CD4-positive, alpha-beta T cell (primary cell): ENCODE measurements around the gene STEAP3. TPM values are rescaled to one million over a fixed set of nuclear protein-coding genes. Genes with fewer than 3 reads are reported as not detected.

Experiments
- ATAC-seq: fragments of 200-7000 bp; cut with Tn5 transposase; one replicate; pipeline ENCODE4 v1.10.0; 2022; ENCODE audit warnings: mild to moderate bottlenecking; ENCODE audit not compliant: poor library complexity
- CTCF ChIA-PET: fragments of 350-600 bp; sonication (Branson Sonifier 250); formaldehyde crosslinking; loops from one replicate; lab custom pipeline; 2021; ENCODE audit warnings: antibody characterized with exemption, inconsistent platforms; lab: Charles Lee
- POLR2A ChIA-PET: fragments of 350-600 bp; sonication (Branson Sonifier 250); formaldehyde crosslinking; loops from one replicate; lab custom pipeline; 2021; ENCODE audit warnings: antibody characterized with exemption, inconsistent platforms; lab: Charles Lee
- DNase-seq, 14 experiments: peaks; one replicate each; pipeline ENCODE4 v3.0.0-alpha.2; 2013 to 2020; ENCODE audit warnings: mixed read lengths in 2 of 14
- H3K27ac ChIP-seq, 2 donors: one replicate each; pipeline versions ENCODE4 v1.5.1 to v1.7.0; 2013; ENCODE audit warnings: low read length in 2 of 2, low read depth in 1 of 2, mild to moderate bottlenecking in 1 of 2
- H3K27me3 ChIP-seq, 2 experiments: 1 replicate in 1 of 2; 2 replicates in 1 of 2; pipeline versions ENCODE4 v1.6.1 to v1.7.0; 2013; ENCODE audit warnings: low read length in 2 of 2, control low read depth in 1 of 2, mild to moderate bottlenecking in 1 of 2, moderate library complexity in 1 of 2; ENCODE audit not compliant: insufficient read depth in 2 of 2, control insufficient read depth in 1 of 2
- H3K36me3 ChIP-seq: one replicate; pipeline ENCODE4 v1.6.1; 2013; ENCODE audit warnings: low read length, control low read depth; ENCODE audit not compliant: insufficient read depth
- H3K4me1 ChIP-seq: one replicate; pipeline ENCODE4 v1.6.1; 2013; ENCODE audit warnings: low read length, control low read depth; ENCODE audit not compliant: insufficient read depth
- H3K4me3 ChIP-seq: one replicate; pipeline ENCODE4 v1.5.1; 2013; ENCODE audit warnings: mild to moderate bottlenecking, low read length, moderate library complexity
- H3K9me3 ChIP-seq, 2 experiments: 1 replicate in 1 of 2; 2 replicates in 1 of 2; pipeline versions ENCODE4 v1.6.1 to v1.7.0; 2013; ENCODE audit warnings: low read length in 2 of 2, mild to moderate bottlenecking in 2 of 2, control low read depth in 1 of 2, moderate library complexity in 1 of 2; ENCODE audit not compliant: control insufficient read depth in 1 of 2, insufficient read depth in 1 of 2
- H3K27ac Mint-ChIP-seq: one replicate; pipeline ENCODE4 v1.8.0; 2020; ENCODE audit warnings: mixed read lengths
- H3K27me3 Mint-ChIP-seq: one replicate; pipeline ENCODE4 v1.8.0; 2021; ENCODE audit warnings: mixed read lengths
- H3K36me3 Mint-ChIP-seq: one replicate; pipeline ENCODE4 v1.8.0; 2021; ENCODE audit warnings: low read depth, mixed read lengths
- H3K4me1 Mint-ChIP-seq: one replicate; pipeline ENCODE4 v1.8.0; 2021; ENCODE audit warnings: low read depth, mixed read lengths
- H3K4me3 Mint-ChIP-seq: one replicate; pipeline ENCODE4 v1.8.0; 2020; ENCODE audit warnings: mild to moderate bottlenecking, mixed read lengths
- H3K9me3 Mint-ChIP-seq: one replicate; pipeline ENCODE4 v1.8.0; 2020; ENCODE audit warnings: mixed read lengths
- intact Hi-C, 2 experiments: fragments of 100-400 bp; cut with DNase I in 1 of 2; cut with micrococcal nuclease in 1 of 2; formaldehyde crosslinking; loops; one replicate each; pipeline versions ENCODE4 v1.15.1 to v1.9.0; 2023 to 2025; cut with DNase I, micrococcal nuclease
- total RNA-seq, 174 experiments: library from RNA in 2 of 174; stranded (reverse) in 2 of 174; gene quantifications; one replicate each; pipeline ENCODE4 v1.2.3 and lab custom pipeline; 2021 to 2026
- TF ChIP-seq, protein P1 (sequence below): fragments of 200-600 bp; IDR thresholded peaks from one replicate; pipeline ENCODE4 v1.8.0; 2022; ENCODE audit warnings: antibody characterized with exemption, mild to moderate bottlenecking

STEAP3 gene
- total RNA-seq, 2 experiments from 2014 or later = not detected

DNA sequence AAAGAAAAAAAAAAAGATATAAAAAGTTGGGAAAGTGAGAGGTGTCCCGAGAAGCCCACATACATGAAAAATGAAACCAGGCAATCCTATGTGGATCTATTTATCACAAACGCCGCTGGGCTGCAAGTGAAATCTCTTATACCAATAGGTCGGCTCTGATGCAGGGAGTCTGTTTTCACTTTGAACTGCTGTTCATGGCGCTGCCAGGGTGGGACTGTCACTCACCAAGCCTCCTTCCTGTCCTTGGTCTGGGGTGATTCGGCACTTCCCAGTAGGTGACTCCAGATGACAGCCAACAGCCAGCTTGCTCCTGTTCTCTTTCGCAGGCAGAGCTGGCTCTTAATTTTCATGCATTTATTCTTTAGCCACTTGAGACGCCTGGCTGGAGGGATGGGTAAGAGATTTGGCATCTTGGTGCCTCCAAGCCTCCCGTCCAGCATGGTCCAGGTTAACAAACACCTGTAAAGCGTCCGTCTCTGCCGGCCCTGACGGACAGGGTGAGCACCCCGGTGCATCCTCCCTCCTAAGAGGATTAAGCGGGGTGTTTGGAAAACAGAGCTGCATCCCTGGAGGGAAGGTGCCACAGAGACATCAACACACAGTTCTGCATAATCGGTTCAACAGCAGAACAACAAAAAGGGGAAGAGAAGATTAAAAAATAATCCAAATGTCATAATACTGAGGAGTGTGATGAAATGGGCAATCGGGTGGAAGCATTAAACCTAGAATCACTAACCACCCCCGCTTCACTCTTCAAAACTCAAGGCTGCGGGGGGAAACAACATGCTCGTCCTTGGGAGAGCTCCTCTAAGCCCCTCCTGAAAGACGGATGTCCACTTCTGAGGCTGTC lies 58.7 kb downstream of the STEAP3 start:
- no peaks in the 10 kb centered on the region for H3K36me3 ChIP-seq
- POLR2A ChIA-PET = no interaction called here
- H3K4me1 ChIP-seq = peaks cover 4% of the 10 kb centered on the region
- H3K9me3 Mint-ChIP-seq = no peaks in the 10 kb centered on the region
- H3K36me3 Mint-ChIP-seq = peaks cover 4% of the 10 kb centered on the region
- ATAC-seq (no peak), DNase-seq (peak in 2 of 14 experiments; percentile 21 to 28)
- H3K27ac Mint-ChIP-seq = no peak overlapping the region
- no peak overlapping the region for H3K27ac ChIP-seq
- H3K4me3 ChIP-seq = no peak overlapping the region
- TF ChIP-seq, protein P1, sequence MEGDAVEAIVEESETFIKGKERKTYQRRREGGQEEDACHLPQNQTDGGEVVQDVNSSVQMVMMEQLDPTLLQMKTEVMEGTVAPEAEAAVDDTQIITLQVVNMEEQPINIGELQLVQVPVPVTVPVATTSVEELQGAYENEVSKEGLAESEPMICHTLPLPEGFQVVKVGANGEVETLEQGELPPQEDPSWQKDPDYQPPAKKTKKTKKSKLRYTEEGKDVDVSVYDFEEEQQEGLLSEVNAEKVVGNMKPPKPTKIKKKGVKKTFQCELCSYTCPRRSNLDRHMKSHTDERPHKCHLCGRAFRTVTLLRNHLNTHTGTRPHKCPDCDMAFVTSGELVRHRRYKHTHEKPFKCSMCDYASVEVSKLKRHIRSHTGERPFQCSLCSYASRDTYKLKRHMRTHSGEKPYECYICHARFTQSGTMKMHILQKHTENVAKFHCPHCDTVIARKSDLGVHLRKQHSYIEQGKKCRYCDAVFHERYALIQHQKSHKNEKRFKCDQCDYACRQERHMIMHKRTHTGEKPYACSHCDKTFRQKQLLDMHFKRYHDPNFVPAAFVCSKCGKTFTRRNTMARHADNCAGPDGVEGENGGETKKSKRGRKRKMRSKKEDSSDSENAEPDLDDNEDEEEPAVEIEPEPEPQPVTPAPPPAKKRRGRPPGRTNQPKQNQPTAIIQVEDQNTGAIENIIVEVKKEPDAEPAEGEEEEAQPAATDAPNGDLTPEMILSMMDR = no peak
- intact Hi-C loops = no loop called here
- H3K4me3 Mint-ChIP-seq = no peak overlapping the region
- H3K27me3 Mint-ChIP-seq = no peaks in the 10 kb centered on the region
- H3K9me3 ChIP-seq = no peaks in the 10 kb centered on the region
- CTCF ChIA-PET = no interaction called here
- no peaks in the 10 kb centered on the region for H3K27me3 ChIP-seq
- H3K4me1 Mint-ChIP-seq = no peaks in the 10 kb centered on the region

DNA sequence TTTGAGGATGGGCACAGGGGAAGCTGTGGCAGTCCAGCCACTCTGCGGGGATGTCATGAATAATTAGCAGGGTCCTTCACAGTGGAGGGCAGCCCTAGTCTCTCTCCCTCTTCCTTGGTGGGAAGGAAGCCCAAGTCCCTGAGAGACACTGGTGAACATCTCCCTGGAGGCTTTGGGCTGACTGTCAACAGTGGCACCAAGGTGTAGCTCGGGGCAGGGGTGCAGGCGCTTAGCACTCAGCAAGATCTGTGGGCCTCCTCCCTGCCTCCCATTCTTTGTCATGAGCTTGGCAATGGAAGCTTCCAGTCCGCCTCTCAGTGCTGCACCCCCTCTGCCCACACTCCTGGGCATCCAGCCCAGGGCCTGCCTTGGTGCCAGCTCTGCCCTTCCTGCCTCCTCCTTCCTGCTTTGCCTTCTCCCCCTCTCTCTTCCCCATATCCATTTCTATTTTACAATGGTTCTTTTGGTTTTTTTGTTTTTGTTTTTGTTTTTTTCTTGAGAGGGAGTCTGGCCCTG lies 59.4 kb downstream of the STEAP3 start:
- Mint-ChIP-seq H3K4me1 (no peaks in the 10 kb centered on the region), H3K9me3 (no peaks in the 10 kb centered on the region), H3K27ac (no peak overlapping the region), H3K36me3 (peaks cover 4% of the 10 kb centered on the region), H3K27me3 (no peaks in the 10 kb centered on the region), H3K4me3 (no peak overlapping the region)
- intact Hi-C loops = no loop called here
- H3K36me3 ChIP-seq = no peaks in the 10 kb centered on the region
- ATAC-seq = no peak
- no peaks in the 10 kb centered on the region for H3K27me3 ChIP-seq
- H3K27ac ChIP-seq = no peak overlapping the region
- H3K9me3 ChIP-seq = no peaks in the 10 kb centered on the region
- TF ChIP-seq, protein P1 = no peak
- CTCF ChIA-PET = no interaction called here
- DNase-seq = no peak
- POLR2A ChIA-PET = no interaction called here
- no peak overlapping the region for H3K4me3 ChIP-seq
- H3K4me1 ChIP-seq = peaks cover 4% of the 10 kb centered on the region

DNA sequence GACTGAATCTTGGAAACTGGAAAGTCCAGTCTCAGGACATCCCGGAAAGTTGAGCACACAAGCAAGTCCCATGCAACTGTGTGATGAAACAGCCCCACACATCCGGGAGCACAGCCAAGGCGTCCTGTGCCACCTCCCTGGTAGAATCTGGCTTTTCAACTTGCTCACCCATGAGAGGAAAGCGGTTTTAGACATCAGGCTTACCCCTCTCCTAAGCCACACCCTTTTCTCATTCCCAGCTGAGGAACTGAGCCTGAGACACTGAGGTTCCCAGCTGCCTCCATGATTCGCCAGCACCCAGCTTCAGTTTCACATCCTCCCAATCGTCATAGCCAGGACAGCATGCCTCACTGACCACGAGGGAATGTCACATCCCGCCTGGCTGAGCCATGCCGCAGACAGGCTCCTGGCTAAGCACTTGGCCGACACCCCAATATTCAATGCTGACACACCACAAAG lies 60.3 kb downstream of the STEAP3 start:
- TF ChIP-seq, protein P1 = no peak
- H3K4me3 ChIP-seq = no peak overlapping the region
- no peaks in the 10 kb centered on the region for H3K4me1 Mint-ChIP-seq
- no peaks in the 10 kb centered on the region for H3K36me3 ChIP-seq
- no peak overlapping the region for H3K27ac ChIP-seq
- peaks cover 4% of the 10 kb centered on the region for H3K4me1 ChIP-seq
- peak in 2 of 14 experiments; percentile 61 to 75 for DNase-seq
- H3K27ac Mint-ChIP-seq = no peak overlapping the region
- peak; percentile 11 for ATAC-seq
- intact Hi-C loops = no loop called here
- ChIA-PET POLR2A (interaction anchor here (1.1 kb wide), 1 partner anchor 14 kb away, joined by 5 read pairs; no protein-coding TSS in a partner anchor), CTCF (no interaction called here)
- no peaks in the 10 kb centered on the region for H3K9me3 ChIP-seq
- peaks cover 4% of the 10 kb centered on the region for H3K36me3 Mint-ChIP-seq
- no peaks in the 10 kb centered on the region for H3K27me3 ChIP-seq
- H3K9me3 Mint-ChIP-seq = no peaks in the 10 kb centered on the region
- H3K27me3 Mint-ChIP-seq = no peaks in the 10 kb centered on the region
- no peak overlapping the region for H3K4me3 Mint-ChIP-seq
